Measurements from ENCODE around the gene CADM1.

Gene CADM1

DNA sequence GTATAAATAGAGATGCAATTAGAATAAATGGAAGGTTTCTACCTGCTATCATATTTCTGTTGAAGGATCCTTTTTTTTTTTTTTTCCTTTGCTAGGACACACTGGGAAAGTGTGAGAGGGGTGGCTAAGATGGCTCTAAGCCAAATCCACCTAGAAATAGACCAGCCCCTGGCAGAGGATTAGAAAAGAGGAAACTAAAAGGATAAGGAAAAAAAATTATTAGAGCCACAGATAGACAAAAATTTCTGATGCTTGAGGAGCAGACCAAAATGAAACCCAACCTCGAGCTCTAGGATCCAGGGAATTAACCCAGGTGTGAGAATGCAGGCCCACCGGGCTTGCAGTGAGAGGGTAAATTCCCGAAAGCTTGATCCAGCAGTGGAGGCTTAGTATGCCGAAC, 262.3 kb downstream of the CADM1 start:
- ATAC-seq: no peak
- DNase-seq: no peak

DNA sequence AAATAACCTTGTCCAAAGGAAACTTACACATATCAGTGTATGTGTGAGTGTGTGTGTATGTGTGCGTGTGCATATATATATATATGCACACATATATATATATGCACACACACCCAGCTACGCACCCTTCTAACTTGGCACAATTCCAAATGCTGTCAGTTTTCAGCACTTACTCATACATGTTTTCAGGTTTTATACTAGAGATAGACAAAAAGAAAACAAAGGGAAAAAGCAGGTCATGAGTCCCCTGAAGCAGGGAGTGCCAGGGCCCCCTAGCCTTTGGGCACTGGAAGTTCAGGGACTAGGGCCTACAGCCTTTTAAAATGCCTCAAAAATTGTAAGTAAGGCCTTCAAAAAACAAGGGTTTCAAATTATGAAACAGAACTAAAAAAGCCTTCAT, 265.4 kb downstream of the CADM1 start:
- DNase-seq (no peak), ATAC-seq (no peak)

- no peak for DNase-seq
- ATAC-seq: no peak
These were observed 266.1 kb downstream of the CADM1 start for GRCh38 chr11:115238086-115238485.

- ATAC-seq (no peak), DNase-seq (no peak)
These were observed 266.6 kb downstream of the CADM1 start for GRCh38 chr11:115237578-115237977.

GRCh38 chr11:115234794-115235193, 269.4 kb downstream of the CADM1 start:
- DNase-seq (no peak), ATAC-seq (no peak)

DNA sequence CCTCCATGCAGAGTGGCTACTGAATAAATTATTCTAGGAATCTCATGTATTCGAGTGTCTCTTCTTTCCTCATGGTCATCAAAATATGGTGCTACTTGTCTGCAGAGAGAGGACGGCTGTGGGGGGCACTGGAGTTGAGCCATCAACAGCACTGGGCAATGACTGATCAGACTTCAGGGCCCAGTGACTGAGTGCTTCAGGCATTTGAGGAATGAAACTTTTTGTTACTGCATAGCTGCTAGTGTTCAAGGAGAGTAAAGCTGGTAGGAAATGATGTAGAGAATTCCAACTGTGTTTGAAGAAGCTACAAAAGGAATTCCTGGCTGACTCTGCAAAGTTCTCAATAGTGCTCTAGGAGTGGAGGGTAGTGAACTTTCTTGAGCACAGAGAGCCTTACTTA, 277.7 kb downstream of the CADM1 start:
- ATAC-seq (no peak), DNase-seq (no peak)

DNA sequence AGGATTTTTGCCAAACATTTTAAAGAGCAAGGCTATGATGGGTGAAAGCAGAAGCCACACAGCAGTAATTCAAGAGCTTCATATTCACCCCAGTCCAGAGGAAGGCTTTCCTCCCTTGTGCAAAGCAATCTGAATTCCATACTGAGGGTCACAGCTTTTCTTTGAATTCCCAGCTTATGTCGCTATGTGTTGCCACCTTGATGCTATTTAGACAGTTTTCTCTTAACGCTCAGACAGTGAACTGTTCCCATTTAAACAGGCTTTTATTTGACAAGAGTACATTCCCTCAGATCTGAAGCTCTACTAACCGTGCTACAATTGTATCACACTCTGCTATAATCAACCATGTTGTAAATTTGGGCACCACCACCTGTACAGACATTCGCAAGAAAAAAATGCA, 279.7 kb downstream of the CADM1 start:
- no peak for ATAC-seq
- no peak for DNase-seq

DNA sequence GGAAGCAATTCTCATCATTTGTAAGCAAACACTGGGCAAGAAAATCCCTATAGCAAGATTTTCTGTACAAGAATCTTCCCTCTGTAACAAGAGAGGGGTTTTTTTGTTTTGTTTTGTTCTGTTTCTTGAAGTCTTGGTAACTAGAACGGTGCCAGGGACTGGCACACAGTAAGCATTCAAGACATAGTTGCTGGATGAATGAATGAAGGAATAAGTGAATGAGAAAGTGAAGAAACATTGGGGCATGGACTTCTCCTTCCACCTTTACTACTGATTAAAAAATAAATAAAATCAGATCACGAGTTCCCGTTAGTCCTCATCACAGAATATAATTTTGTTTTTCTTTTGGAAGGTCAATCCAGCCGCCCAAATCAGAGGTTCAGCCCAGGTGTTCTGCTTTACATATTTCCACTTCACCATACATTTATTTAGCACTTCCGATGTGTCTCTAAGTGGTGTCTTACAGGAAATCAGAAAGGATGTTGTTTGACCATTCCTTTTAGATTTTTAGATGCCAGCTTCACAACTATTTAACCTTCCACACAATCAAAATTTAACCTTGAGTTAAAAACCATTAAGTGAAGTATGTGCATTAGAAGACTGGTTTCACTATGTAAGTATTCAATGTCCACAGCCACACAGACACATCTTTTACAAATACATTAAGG, 281.2 kb downstream of the CADM1 start:
- ATAC-seq: no peak
- DNase-seq: no peak

GRCh38 chr11:115222218-115222862, 281.9 kb downstream of the CADM1 start:
- peak; percentile 59 for ATAC-seq
- no peak for DNase-seq

DNA sequence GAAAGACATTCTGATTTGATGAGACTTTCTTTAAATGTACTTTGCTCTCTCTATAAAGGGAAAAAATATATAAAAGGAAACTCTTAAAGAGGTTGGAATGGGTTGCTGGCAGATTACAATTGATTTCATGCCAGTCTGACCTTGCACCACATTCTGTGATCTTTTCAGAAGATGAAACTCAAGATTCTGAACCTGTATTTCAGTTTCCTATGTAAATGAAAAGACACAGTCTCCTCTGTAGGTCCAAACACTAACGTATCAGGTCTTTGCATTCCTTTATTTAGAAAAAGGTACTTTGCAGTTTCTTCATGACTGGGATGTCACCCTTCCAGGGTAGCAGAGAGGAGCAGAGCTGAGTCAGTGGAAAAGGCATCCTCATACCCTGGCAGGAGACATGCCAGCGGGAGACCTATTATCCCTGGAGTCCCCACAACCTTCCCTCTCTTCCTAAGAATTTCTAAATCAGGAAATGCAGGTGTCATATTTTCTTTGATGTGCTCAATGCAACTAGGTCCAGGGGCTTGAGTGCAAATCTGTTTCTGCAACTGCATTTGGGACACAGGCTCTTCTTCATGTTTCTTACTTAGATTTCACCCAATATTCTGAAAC, 282.6 kb downstream of the CADM1 start:
- ATAC-seq: no peak
- DNase-seq: no peak

GRCh38 chr11:115220911-115221310, 283.3 kb downstream of the CADM1 start:
- ATAC-seq (no peak), DNase-seq (no peak)

DNA sequence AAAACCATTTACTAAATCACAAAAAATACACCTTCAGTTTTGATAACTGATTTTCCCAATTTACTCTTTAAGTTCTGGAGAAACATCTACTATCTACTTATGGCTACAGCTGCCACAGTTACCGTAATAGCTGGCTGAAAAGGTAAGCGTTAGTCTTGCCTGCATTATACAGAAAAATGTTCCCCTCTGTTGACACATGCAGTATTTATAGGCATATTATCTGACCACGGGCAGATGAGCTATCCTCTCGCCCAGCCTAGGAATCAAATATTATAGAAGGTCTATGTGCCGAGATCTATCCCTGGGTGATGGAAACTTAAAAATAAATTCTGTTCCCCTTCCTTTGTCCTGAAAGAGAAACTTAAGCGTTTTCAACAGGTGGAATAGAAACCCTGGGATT, 283.8 kb downstream of the CADM1 start:
- ATAC-seq (no peak), DNase-seq (no peak)

- no peak for DNase-seq
- no peak for ATAC-seq
These were observed 284.8 kb downstream of the CADM1 start for GRCh38 chr11:115219376-115219775.

DNA sequence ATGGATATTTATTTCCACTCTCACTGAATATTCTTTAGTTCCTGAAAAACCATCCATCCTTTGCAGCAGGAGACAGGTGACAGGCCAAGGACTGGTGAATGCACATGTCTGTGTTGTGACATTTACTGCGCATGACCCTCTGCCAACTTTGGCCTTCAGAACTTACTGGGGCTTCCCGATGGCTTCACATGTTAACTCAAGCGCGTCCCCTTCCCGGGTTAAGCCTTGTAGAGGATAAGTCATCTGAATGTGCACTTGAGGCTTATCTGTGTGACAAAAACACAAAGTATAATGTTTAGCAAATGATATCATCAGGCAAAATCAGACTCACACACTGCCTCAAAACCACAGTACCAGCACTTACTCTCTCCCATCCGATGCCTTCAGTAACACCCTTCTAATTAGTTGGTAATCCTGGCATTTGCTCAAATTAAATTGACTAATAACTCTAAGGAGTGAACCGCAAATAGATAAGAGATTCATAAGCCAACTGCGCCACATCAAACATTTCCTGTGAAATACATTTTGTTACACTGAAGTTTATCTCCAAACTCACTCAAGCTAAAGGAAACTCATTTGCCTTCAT, 286.4 kb downstream of the CADM1 start:
- no peak for ATAC-seq
- no peak for DNase-seq

DNA sequence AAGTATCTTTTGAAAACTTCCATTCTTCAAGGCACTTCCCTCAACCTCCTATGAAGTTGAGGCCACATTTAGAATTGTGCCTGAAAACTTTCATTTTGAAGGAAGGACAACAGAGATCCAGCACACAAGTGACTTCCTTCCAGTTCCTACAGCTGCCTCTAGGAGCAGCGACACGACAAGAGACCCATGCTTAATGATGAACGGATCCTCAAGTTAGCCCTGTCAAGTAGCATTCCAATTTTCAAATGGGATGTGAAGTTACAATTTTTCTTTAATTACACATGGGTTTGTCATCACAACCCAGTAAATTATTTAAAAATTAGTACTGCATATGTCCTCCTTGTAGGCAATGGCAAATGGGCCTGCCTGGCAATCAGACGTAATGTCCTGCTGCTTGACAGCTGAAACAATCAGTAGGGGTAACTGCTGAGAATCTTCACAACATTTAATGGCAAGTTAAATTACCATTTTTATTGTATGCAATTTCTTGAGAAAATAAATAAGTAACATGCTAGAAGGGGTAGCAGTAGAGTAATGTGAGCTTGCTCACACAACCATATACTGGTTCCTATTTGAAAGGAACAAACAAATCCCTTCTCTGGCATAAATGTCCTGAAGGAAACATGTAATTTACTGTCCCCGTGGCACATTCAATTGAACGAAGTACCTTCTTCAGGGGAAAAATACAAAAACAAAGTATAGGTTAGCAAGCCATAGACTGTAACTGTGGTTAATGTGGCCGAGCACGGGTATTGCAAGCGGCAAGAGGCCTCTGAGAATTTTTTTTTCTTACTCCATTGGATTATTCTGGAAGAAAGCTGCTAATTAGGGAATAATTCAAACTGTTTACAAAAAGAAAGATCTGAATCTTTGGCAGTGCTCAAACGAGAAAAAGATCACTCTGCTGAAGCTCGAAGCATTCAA, 288.3 kb downstream of the CADM1 start:
- DNase-seq (no peak), ATAC-seq (no peak)

DNA sequence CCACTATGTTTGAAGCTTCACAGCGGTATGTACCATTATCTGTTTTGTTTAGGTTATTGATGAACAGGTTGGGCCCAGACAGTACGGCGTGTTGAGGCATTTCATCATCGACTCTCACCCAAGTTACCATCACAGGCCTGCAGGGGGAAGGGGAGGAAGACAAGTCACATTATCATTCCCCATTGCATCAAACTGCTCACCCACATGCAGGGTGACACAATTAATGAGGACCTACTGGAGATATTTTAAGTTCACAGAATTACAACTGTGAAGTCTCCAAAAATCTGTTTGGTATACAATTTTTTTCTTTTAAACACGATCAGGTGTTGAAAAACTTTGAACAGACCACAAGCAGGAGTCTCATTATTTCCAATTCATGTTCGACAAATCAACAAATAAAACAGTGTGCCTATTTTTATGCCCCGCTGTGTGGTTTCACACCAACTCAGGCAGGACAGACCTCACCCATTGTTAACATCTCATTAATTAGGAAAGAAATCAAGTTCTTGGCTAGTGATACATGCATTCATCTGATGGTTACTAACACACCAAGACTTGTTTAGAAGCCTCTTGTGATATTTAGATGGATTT, 289.5 kb downstream of the CADM1 start:
- ATAC-seq (no peak), DNase-seq (no peak)

DNA sequence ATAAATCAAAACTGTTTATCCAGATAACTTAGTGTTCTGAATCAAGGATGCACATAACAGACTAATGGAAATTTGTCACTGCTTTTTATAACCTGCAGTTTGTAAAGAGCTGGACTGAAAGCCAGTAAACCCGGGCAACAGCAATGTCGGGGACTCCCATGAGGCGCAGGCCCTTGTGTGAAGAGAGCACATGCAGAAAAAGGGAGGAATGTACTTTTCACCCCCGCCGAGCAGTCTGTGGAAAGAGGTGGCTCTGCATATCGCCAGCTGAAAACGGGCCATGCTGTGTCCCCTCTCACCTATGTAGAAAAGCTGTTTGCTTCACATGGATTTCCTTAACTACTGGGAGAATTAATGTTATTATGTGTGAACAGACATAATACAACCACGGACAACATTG, 291.2 kb downstream of the CADM1 start:
- ATAC-seq (no peak), DNase-seq (no peak)

DNA sequence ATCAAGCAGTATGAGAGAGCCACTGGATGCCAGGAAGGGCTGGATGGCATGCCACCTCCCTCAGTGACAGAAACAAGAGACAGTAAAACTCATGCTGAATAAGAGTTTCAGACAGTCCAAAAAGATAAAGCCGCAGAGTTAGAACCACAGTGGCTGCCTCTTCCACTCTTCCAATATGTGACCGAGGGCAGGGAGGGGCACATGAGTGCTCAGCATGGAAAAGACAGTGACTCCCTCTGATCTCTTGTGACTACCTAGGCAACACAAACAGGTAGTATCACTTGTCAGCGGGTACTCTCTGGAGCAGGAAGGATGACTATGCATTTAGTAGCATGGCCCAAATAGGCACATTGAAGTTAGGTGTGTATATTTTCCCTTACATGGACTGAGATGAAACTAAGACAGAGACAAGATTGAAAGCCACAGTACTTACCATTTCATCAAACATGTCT, 295.4 kb downstream of the CADM1 start:
- ATAC-seq (no peak), DNase-seq (no peak)

- DNase-seq (no peak), ATAC-seq (no peak)
These were observed 296.3 kb downstream of the CADM1 start for GRCh38 chr11:115207916-115208315.

DNA sequence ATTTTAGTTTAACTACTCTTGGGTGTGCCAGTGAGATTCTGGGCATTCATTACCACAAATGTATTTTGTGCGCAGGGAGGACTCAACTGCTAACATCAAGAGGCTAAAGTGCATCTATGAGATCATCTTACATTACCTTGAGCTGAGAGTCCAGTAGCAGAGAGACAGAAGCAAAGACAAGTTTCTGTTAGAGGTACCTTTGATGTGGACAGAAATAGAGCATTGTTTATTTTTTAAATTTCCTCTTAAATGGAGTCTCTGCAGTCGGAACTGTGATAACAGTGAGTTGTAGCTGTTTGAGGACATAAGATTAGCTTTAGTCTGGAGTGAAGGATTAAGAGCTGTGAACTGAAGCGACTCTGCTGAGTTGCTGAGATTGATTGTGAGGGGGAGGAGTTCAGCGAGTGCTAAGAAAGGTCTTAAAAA, 297.0 kb downstream of the CADM1 start:
- DNase-seq (no peak), ATAC-seq (no peak)

DNA sequence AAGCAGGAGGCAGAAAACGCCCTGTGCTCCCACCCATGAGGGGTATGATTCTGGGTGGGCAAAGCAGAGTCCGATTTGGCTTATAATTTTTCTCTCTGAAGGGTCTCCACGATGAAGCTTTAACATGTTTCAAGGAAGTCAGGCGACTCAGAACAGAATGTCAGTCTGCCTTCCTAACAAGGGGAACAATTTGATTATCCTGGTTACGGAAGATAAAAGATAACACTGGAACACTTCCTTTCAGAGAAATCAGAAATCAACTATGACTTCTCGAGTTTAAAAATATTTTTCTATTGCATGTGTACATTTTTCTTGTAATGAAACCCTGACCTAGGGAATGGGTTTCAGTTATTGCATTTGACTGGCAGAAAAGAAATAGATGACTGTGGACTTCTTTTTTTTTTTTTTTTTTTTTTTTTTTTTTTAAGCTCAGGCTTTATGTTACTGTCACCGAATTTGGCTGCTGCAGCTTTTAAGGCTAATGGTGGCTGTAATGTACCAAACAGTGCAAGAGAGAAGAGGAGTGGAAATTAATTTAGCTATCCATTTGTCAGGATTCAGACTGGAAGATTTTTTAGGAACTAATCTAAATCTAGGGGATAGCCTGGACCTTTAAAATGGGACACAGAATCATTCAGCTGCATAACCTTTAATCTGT, 297.7 kb downstream of the CADM1 start:
- ATAC-seq (no peak), DNase-seq (no peak)
